ENCODE results near the gene CD24.
"Not testable (repeated sequence)": the region's sequence is repeated elsewhere in the genome, so short reads cannot be mapped to it uniquely, and the experiment has no call there.

Gene CD24

GRCh38 chr6:106974336-106974998, at the start of gene CD24:
TSS of gene CD24 (minus strand) at chr6:106974729. CDS start at chr6:106974646, 83 bp downstream.
- H3K36me3 ChIP-seq (ENCODE audit: control insufficient read depth, insufficient read depth, low read length) = peaks cover 23% of the 10 kb centered on the region
- no peaks in the 10 kb centered on the region for H3K9me3 ChIP-seq (ENCODE audit: control insufficient read depth, insufficient read depth, low read length)
- H3K4me3 ChIP-seq (ENCODE audit: low read depth, low read length) = peak within 1 kb of the TSS; percentile 73
- peaks cover 5% of the 10 kb centered on the region for H3K4me1 ChIP-seq (ENCODE audit: control insufficient read depth, insufficient read depth, low read length)
- H3K9ac ChIP-seq (ENCODE audit: low read depth, low read length) = peak within 1 kb of the TSS; percentile 100
- H3K27me3 ChIP-seq (ENCODE audit: control insufficient read depth, insufficient read depth, low read length) = no peaks in the 10 kb centered on the region

- H3K4me1 ChIP-seq (ENCODE audit: control insufficient read depth, insufficient read depth, low read length) = no peaks in the 10 kb centered on the region
- no peak overlapping the region for H3K4me3 ChIP-seq (ENCODE audit: low read depth, low read length)
- no peaks in the 10 kb centered on the region for H3K9me3 ChIP-seq (ENCODE audit: control insufficient read depth, insufficient read depth, low read length)
- H3K27me3 ChIP-seq (ENCODE audit: control insufficient read depth, insufficient read depth, low read length) = no peaks in the 10 kb centered on the region
- no peak overlapping the region for H3K9ac ChIP-seq (ENCODE audit: low read depth, low read length)
- no peaks in the 10 kb centered on the region for H3K36me3 ChIP-seq (ENCODE audit: control insufficient read depth, insufficient read depth, low read length)
Observed at GRCh38 chr6:107021446-107022185, 47.1 kb upstream of the CD24 start.

GRCh38 chr6:107020239-107020638, 45.7 kb upstream of the CD24 start:
- H3K9me3 ChIP-seq (ENCODE audit: control insufficient read depth, insufficient read depth, low read length) = no peaks in the 10 kb centered on the region
- H3K4me1 ChIP-seq (ENCODE audit: control insufficient read depth, insufficient read depth, low read length) = no peaks in the 10 kb centered on the region
- H3K9ac ChIP-seq (ENCODE audit: low read depth, low read length) = no peak overlapping the region
- no peak overlapping the region for H3K4me3 ChIP-seq (ENCODE audit: low read depth, low read length)
- H3K27me3 ChIP-seq (ENCODE audit: control insufficient read depth, insufficient read depth, low read length) = no peaks in the 10 kb centered on the region
- no peaks in the 10 kb centered on the region for H3K36me3 ChIP-seq (ENCODE audit: control insufficient read depth, insufficient read depth, low read length)

GRCh38 chr6:107019628-107020027, 45.1 kb upstream of the CD24 start:
- H3K36me3 ChIP-seq (ENCODE audit: control insufficient read depth, insufficient read depth, low read length); H3K4me1 ChIP-seq (ENCODE audit: control insufficient read depth, insufficient read depth, low read length); H3K27me3 ChIP-seq (ENCODE audit: control insufficient read depth, insufficient read depth, low read length): not testable (repeated sequence)

GRCh38 chr6:107019047-107019446, 44.5 kb upstream of the CD24 start:
- Histone ChIP-seq H3K4me1 (ENCODE audit: control insufficient read depth, insufficient read depth, low read length) (no peaks in the 10 kb centered on the region), H3K36me3 (ENCODE audit: control insufficient read depth, insufficient read depth, low read length) (no peaks in the 10 kb centered on the region), H3K27me3 (ENCODE audit: control insufficient read depth, insufficient read depth, low read length) (no peaks in the 10 kb centered on the region), H3K9ac (ENCODE audit: low read depth, low read length) (no peak overlapping the region), H3K9me3 (ENCODE audit: control insufficient read depth, insufficient read depth, low read length) (no peaks in the 10 kb centered on the region), H3K4me3 (ENCODE audit: low read depth, low read length) (no peak overlapping the region)

More at GRCh38 chr6:107019628-107020027, 45.1 kb upstream of the CD24 start:
- H3K4me3 ChIP-seq (ENCODE audit: low read depth, low read length); H3K9me3 ChIP-seq (ENCODE audit: control insufficient read depth, insufficient read depth, low read length); H3K9ac ChIP-seq (ENCODE audit: low read depth, low read length): not testable (repeated sequence)

GRCh38 chr6:107009499-107009898, 35.0 kb upstream of the CD24 start:
- H3K27me3 ChIP-seq (ENCODE audit: control insufficient read depth, insufficient read depth, low read length) = no peaks in the 10 kb centered on the region
- H3K9ac ChIP-seq (ENCODE audit: low read depth, low read length) = no peak overlapping the region
- H3K4me1 ChIP-seq (ENCODE audit: control insufficient read depth, insufficient read depth, low read length) = no peaks in the 10 kb centered on the region
- H3K9me3 ChIP-seq (ENCODE audit: control insufficient read depth, insufficient read depth, low read length) = no peaks in the 10 kb centered on the region
- H3K36me3 ChIP-seq (ENCODE audit: control insufficient read depth, insufficient read depth, low read length) = no peaks in the 10 kb centered on the region
- H3K4me3 ChIP-seq (ENCODE audit: low read depth, low read length) = no peak overlapping the region

- no peak overlapping the region for H3K9ac ChIP-seq (ENCODE audit: low read depth, low read length)
- no peaks in the 10 kb centered on the region for H3K9me3 ChIP-seq (ENCODE audit: control insufficient read depth, insufficient read depth, low read length)
- H3K4me1 ChIP-seq (ENCODE audit: control insufficient read depth, insufficient read depth, low read length) = peaks cover 2% of the 10 kb centered on the region
- no peak overlapping the region for H3K4me3 ChIP-seq (ENCODE audit: low read depth, low read length)
- H3K36me3 ChIP-seq (ENCODE audit: control insufficient read depth, insufficient read depth, low read length) = no peaks in the 10 kb centered on the region
- H3K27me3 ChIP-seq (ENCODE audit: control insufficient read depth, insufficient read depth, low read length) = no peaks in the 10 kb centered on the region
Observed at GRCh38 chr6:106997392-106998158, 23.0 kb upstream of the CD24 start.

GRCh38 chr6:106995640-106996039, 21.1 kb upstream of the CD24 start:
- H3K4me1 ChIP-seq (ENCODE audit: control insufficient read depth, insufficient read depth, low read length) = peaks cover 2% of the 10 kb centered on the region
- no peak overlapping the region for H3K4me3 ChIP-seq (ENCODE audit: low read depth, low read length)
- H3K9me3 ChIP-seq (ENCODE audit: control insufficient read depth, insufficient read depth, low read length) = no peaks in the 10 kb centered on the region
- H3K36me3 ChIP-seq (ENCODE audit: control insufficient read depth, insufficient read depth, low read length) = no peaks in the 10 kb centered on the region
- no peaks in the 10 kb centered on the region for H3K27me3 ChIP-seq (ENCODE audit: control insufficient read depth, insufficient read depth, low read length)
- no peak overlapping the region for H3K9ac ChIP-seq (ENCODE audit: low read depth, low read length)

GRCh38 chr6:106989737-106990136, 15.2 kb upstream of the CD24 start:
- H3K27me3 ChIP-seq (ENCODE audit: control insufficient read depth, insufficient read depth, low read length); H3K4me3 ChIP-seq (ENCODE audit: low read depth, low read length); H3K9ac ChIP-seq (ENCODE audit: low read depth, low read length); H3K9me3 ChIP-seq (ENCODE audit: control insufficient read depth, insufficient read depth, low read length); H3K4me1 ChIP-seq (ENCODE audit: control insufficient read depth, insufficient read depth, low read length); H3K36me3 ChIP-seq (ENCODE audit: control insufficient read depth, insufficient read depth, low read length): not testable (repeated sequence)

- H3K27me3 ChIP-seq (ENCODE audit: control insufficient read depth, insufficient read depth, low read length) = no peaks in the 10 kb centered on the region
- H3K4me3 ChIP-seq (ENCODE audit: low read depth, low read length) = no peak overlapping the region
- H3K9ac ChIP-seq (ENCODE audit: low read depth, low read length) = no peak overlapping the region
- H3K4me1 ChIP-seq (ENCODE audit: control insufficient read depth, insufficient read depth, low read length) = no peaks in the 10 kb centered on the region
- no peaks in the 10 kb centered on the region for H3K36me3 ChIP-seq (ENCODE audit: control insufficient read depth, insufficient read depth, low read length)
- H3K9me3 ChIP-seq (ENCODE audit: control insufficient read depth, insufficient read depth, low read length) = no peaks in the 10 kb centered on the region
Observed at GRCh38 chr6:106988664-106989063, 14.1 kb upstream of the CD24 start.

GRCh38 chr6:106981926-106982325, 7.4 kb upstream of the CD24 start:
- Histone ChIP-seq H3K27me3 (ENCODE audit: control insufficient read depth, insufficient read depth, low read length) (no peaks in the 10 kb centered on the region), H3K4me1 (ENCODE audit: control insufficient read depth, insufficient read depth, low read length) (peaks cover 12% of the 10 kb centered on the region), H3K4me3 (ENCODE audit: low read depth, low read length) (no peak overlapping the region), H3K9me3 (ENCODE audit: control insufficient read depth, insufficient read depth, low read length) (no peaks in the 10 kb centered on the region), H3K9ac (ENCODE audit: low read depth, low read length) (no peak overlapping the region), H3K36me3 (ENCODE audit: control insufficient read depth, insufficient read depth, low read length) (no peaks in the 10 kb centered on the region)
